Endothelial cell (in vitro differentiated cells): Measurements from ENCODE around the gene ERC2. TPM values are rescaled to one million over a fixed set of nuclear protein-coding genes. Genes with fewer than 3 reads are reported as not detected.
"Not testable (repeated sequence)": the region's sequence is repeated elsewhere in the genome, so short reads cannot be mapped to it uniquely, and the experiment has no call there.

Source experiments
- DNase-seq: peaks from one replicate; pipeline ENCODE4 v3.0.0; 2021; ENCODE audit warnings: low spot score
- H3K27ac Mint-ChIP-seq: one replicate; pipeline ENCODE4 v1.8.0; 2021; ENCODE audit warnings: mixed read lengths, inconsistent platforms; ENCODE audit not compliant: unreplicated experiment
- H3K27me3 Mint-ChIP-seq: one replicate; pipeline ENCODE4 v1.8.0; 2021; ENCODE audit warnings: mild to moderate bottlenecking, moderate library complexity, mixed read lengths, inconsistent platforms; ENCODE audit not compliant: unreplicated experiment
- H3K36me3 Mint-ChIP-seq: one replicate; pipeline ENCODE4 v1.8.0; 2021; ENCODE audit warnings: mild to moderate bottlenecking, low read depth, mixed read lengths, inconsistent platforms; ENCODE audit not compliant: unreplicated experiment
- H3K4me1 Mint-ChIP-seq: one replicate; pipeline ENCODE4 v1.8.0; 2021; ENCODE audit warnings: mild to moderate bottlenecking, mixed read lengths, inconsistent platforms; ENCODE audit not compliant: unreplicated experiment
- H3K4me3 Mint-ChIP-seq: one replicate; pipeline ENCODE4 v1.8.0; 2021; ENCODE audit warnings: mild to moderate bottlenecking, mixed read lengths, inconsistent platforms; ENCODE audit not compliant: unreplicated experiment
- H3K9me3 Mint-ChIP-seq: one replicate; pipeline ENCODE4 v1.8.0; 2021; ENCODE audit warnings: mixed read lengths, inconsistent platforms; ENCODE audit not compliant: unreplicated experiment
- total RNA-seq: library from RNA; stranded (reverse); fragmentation: NEBNext Ultra II Directional; extraction: Animal tissue kit (Norgen Biotek cat#: 25700); gene quantifications from one replicate; pipeline ENCODE4 v1.2.1, GENCODE V29; 2021; ENCODE audit not compliant: unreplicated experiment
- TF ChIP-seq, protein P1 (sequence below): fragments of 200-600 bp; sonication (generic); IDR thresholded peaks from one replicate; pipeline ENCODE4 v1.5.0; 2021; ENCODE audit warnings: antibody characterized with exemption; ENCODE audit not compliant: unreplicated experiment

The ERC2 gene
- total RNA-seq, 1 donor from 2014 or later, result 20.5 TPM

DNA sequence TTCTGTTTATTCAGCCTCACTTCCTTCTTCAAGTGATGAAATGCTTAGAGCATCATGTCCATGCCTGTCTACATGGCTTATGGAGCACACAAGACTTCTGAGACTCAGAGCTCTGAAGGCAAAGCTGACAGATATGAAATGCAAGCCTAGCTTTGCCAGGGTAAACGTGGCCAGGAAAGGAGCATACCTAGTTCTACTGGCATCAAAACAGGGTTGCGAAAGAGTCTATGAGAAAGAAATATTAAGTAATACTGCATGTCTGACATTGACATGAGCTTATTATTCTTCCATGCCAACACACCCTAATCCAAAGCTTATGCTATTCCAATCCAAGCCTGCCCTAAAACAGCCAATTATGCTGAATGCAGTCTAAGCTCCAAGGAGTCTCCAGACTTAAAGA lies 391.5 kb downstream of the ERC2 start:
- H3K27ac Mint-ChIP-seq, result no peak overlapping the region
- TF ChIP-seq, protein P1, sequence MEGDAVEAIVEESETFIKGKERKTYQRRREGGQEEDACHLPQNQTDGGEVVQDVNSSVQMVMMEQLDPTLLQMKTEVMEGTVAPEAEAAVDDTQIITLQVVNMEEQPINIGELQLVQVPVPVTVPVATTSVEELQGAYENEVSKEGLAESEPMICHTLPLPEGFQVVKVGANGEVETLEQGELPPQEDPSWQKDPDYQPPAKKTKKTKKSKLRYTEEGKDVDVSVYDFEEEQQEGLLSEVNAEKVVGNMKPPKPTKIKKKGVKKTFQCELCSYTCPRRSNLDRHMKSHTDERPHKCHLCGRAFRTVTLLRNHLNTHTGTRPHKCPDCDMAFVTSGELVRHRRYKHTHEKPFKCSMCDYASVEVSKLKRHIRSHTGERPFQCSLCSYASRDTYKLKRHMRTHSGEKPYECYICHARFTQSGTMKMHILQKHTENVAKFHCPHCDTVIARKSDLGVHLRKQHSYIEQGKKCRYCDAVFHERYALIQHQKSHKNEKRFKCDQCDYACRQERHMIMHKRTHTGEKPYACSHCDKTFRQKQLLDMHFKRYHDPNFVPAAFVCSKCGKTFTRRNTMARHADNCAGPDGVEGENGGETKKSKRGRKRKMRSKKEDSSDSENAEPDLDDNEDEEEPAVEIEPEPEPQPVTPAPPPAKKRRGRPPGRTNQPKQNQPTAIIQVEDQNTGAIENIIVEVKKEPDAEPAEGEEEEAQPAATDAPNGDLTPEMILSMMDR, result no peak
- no peaks in the 10 kb centered on the region for H3K4me1 Mint-ChIP-seq
- no peak overlapping the region for H3K4me3 Mint-ChIP-seq
- no peaks in the 10 kb centered on the region for H3K27me3 Mint-ChIP-seq
- no peaks in the 10 kb centered on the region for H3K9me3 Mint-ChIP-seq
- no peak for DNase-seq
- no peaks in the 10 kb centered on the region for H3K36me3 Mint-ChIP-seq

DNA sequence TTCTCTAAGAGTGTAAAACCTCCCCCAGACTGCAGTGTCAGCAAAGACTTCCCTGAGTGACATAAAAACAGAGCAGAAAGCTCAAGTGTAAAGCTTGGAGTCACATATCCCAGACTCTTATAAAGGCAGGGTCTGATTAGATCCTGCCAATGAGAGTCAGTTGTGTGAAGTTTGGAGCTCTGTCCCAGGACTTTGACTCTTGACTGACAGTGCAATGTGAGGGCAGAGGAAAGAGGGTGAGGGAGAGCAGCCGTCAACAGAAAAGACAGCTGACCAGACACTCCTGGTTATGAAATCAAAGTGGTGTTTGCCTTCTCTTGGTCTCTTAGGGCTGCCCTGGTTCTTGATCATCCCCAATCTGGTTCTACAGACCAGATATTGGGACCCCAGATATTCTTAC lies 393.2 kb downstream of the ERC2 start:
- Mint-ChIP-seq H3K36me3 (no peaks in the 10 kb centered on the region), H3K27me3 (no peaks in the 10 kb centered on the region), H3K4me3 (no peak overlapping the region), H3K4me1 (no peaks in the 10 kb centered on the region), H3K9me3 (no peaks in the 10 kb centered on the region), H3K27ac (no peak overlapping the region)
- TF ChIP-seq, protein P1, result no peak
- no peak for DNase-seq

DNA sequence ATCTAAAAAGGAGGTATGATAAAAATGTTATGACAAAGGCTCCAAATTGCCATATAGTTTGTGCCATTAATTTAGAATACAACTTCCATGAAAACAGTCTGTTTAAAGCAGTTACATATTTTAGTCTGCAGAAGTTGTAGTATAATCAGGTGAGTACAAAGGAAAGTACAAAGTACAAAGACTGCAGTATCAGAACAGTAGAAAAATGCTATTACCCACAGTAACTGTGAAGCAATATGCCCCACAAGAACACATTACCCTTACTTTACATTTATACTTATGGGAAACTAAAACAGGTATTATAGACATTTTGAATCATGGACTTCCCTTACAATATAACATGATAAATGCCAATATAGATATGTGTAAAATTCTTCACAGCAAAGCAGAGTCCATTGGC lies 398.5 kb downstream of the ERC2 start:
- Mint-ChIP-seq H3K9me3 (no peaks in the 10 kb centered on the region), H3K27me3 (no peaks in the 10 kb centered on the region), H3K36me3 (no peaks in the 10 kb centered on the region)

DNA sequence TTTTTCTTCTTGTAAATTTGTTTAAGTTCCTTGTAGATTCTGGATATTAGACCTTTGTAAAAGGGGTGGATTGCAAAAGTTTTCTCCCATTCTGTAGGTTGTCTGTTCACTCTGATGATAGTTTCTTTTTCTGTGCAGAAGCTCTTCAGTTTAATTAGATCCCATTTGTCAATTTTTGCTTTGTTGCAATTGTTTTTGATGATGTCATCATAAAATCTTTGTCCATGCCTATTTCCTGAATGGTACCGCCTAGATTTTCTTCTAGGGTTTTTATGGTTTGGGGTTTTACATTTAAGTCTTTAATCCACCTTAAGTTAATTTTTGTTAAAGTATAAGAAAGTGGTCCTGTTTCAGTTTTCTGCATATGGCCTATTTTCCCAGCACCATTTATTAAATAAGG lies 401.9 kb downstream of the ERC2 start:
- not testable (repeated sequence) for H3K4me3 Mint-ChIP-seq, H3K36me3 Mint-ChIP-seq, H3K4me1 Mint-ChIP-seq, H3K27me3 Mint-ChIP-seq, H3K27ac Mint-ChIP-seq, DNase-seq, H3K9me3 Mint-ChIP-seq

More for the DNA sequence above, 398.5 kb downstream of the ERC2 start:
- no peak overlapping the region for H3K27ac Mint-ChIP-seq
- H3K4me1 Mint-ChIP-seq, result no peaks in the 10 kb centered on the region
- TF ChIP-seq, protein P1, result no peak
- H3K4me3 Mint-ChIP-seq, result no peak overlapping the region
- DNase-seq, result no peak

DNA sequence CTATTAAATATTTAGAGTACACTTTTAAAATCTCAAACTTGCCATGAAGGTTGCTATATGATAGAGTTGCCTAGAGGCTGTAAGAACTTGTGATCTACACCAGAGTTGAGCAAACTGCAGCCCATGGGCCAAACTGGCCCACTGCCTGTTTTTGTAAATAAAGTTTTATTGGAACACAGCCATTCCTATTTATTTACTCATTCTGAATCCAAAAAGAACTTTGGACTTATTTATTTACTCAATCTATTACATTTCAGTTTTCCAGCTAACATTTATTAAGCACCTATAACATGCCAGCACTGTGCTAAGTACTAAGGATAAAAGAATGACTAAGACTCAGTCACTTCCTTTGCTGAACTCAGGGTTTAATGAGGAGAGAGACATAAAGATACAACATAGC lies 403.6 kb downstream of the ERC2 start:
- H3K27me3 Mint-ChIP-seq, result no peaks in the 10 kb centered on the region
- no peak overlapping the region for H3K4me3 Mint-ChIP-seq
- H3K27ac Mint-ChIP-seq, result no peak overlapping the region
- no peaks in the 10 kb centered on the region for H3K4me1 Mint-ChIP-seq
- no peaks in the 10 kb centered on the region for H3K9me3 Mint-ChIP-seq
- no peak for DNase-seq
- no peaks in the 10 kb centered on the region for H3K36me3 Mint-ChIP-seq
- TF ChIP-seq, protein P1, result no peak

DNA sequence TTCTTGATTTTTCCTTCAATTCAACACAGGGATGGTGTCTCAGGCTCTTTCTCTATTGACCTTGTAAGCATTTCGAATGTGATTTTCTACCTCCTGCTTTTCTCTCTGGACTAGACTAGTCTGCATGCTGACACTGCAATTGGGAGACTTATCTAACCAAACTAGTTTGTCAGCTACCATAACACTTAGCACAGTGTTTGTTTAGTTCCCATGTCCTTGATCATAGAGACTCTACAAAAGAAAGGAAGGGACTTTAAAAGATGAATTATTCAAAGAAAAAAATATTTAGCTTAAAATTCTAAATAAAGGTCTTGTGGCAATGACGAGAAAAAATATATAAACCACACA lies 407.0 kb downstream of the ERC2 start:
- Mint-ChIP-seq H3K27me3 (no peaks in the 10 kb centered on the region), H3K36me3 (no peaks in the 10 kb centered on the region), H3K4me3 (no peak overlapping the region), H3K9me3 (no peaks in the 10 kb centered on the region), H3K27ac (no peak overlapping the region), H3K4me1 (no peaks in the 10 kb centered on the region)
- TF ChIP-seq, protein P1, result no peak
- DNase-seq, result no peak
